Uterus (tissue), 2 donors: Measurements from ENCODE around the gene ATXN2.

Experiments used
- CTCF ChIP-seq, 4 experiments: fragments of 200-600 bp in 2 of 4; fragments of 450-650 bp in 2 of 4; sonication (generic) in 2 of 4; IDR thresholded peaks; one replicate each; pipeline ENCODE4 v1.5.1; 2016 to 2019; ENCODE audit warnings: antibody characterized with exemption in 4 of 4, mild to moderate bottlenecking in 2 of 4, moderate library complexity in 1 of 4
- POLR2A ChIP-seq, 2 donors: fragments of 450-650 bp; IDR thresholded peaks; one replicate each; pipeline ENCODE4 v1.6.1; 2016; ENCODE audit warnings: antibody characterized with exemption in 2 of 2, mild to moderate bottlenecking in 1 of 2, moderate library complexity in 1 of 2

GRCh38 chr12:111578971-111579340, 20.2 kb downstream of the ATXN2 start:
- no peak for TF ChIP-seq POLR2A (IDR thresholded peaks at IDR 0.05)
- TF ChIP-seq CTCF (IDR thresholded peaks at IDR 0.05): no peak
